ENCODE measurements around the gene STK38L. TPM values are rescaled to one million over a fixed set of nuclear protein-coding genes. Genes with fewer than 3 reads are reported as not detected.

Gene STK38L
- total and polyA plus RNA-seq, 2 of the 8 experiments (the other 6 are each of a cell fraction or from before 2014, with no cell fraction given): 8.1 to 63.6 TPM

- TF ChIP-seq CBX8 (IDR thresholded peaks at IDR 0.05; ENCODE audit: borderline replicate concordance, low read depth, low read length) (no peak), ZNF274 (IDR thresholded peaks at IDR 0.05; ENCODE audit: borderline replicate concordance, extremely low read depth, low read length) (no peak), TAF7 (optimal IDR thresholded peaks at IDR 0.05; ENCODE audit: borderline replicate concordance, low read depth, low read length) (no peak), SP2 (IDR thresholded peaks at IDR 0.05; ENCODE audit: low read length) (no peak)
Measured at GRCh38 chr12:27296674-27297073, 52.6 kb downstream of the STK38L start (continued).

All from H1 (cell line).